ENCODE data around the gene VANGL1. TPM values are rescaled to one million over a fixed set of nuclear protein-coding genes. Genes with fewer than 3 reads are reported as not detected.

VANGL1 gene
- total RNA-seq, 1 experiment from 2014 or later, result 23.1 TPM

GRCh38 chr1:115729756-115730155 is 88.0 kb downstream of the VANGL1 start:
- TF ChIP-seq EZH2 (IDR thresholded peaks at IDR 0.05; ENCODE audit: low read length, unreplicated experiment) (no peak), EZH2phosphoT487 (IDR thresholded peaks at IDR 0.05; ENCODE audit: borderline replicate concordance, low read length) (no peak)
- TF ChIP-seq, protein P1, sequence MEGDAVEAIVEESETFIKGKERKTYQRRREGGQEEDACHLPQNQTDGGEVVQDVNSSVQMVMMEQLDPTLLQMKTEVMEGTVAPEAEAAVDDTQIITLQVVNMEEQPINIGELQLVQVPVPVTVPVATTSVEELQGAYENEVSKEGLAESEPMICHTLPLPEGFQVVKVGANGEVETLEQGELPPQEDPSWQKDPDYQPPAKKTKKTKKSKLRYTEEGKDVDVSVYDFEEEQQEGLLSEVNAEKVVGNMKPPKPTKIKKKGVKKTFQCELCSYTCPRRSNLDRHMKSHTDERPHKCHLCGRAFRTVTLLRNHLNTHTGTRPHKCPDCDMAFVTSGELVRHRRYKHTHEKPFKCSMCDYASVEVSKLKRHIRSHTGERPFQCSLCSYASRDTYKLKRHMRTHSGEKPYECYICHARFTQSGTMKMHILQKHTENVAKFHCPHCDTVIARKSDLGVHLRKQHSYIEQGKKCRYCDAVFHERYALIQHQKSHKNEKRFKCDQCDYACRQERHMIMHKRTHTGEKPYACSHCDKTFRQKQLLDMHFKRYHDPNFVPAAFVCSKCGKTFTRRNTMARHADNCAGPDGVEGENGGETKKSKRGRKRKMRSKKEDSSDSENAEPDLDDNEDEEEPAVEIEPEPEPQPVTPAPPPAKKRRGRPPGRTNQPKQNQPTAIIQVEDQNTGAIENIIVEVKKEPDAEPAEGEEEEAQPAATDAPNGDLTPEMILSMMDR (conservative IDR thresholded peaks at IDR 0.05; ENCODE audit: low read depth, low read length), result no peak
- H4K20me1 ChIP-seq (ENCODE audit: low read length), result no peaks in the 10 kb centered on the region
- H3K36me3 ChIP-seq (ENCODE audit: low read depth, low read length), result no peaks in the 10 kb centered on the region
- H3K9me3 ChIP-seq (ENCODE audit: low read length), result no peaks in the 10 kb centered on the region
- H3K27me3 ChIP-seq (ENCODE audit: low read length), result no peaks in the 10 kb centered on the region
- H3K79me2 ChIP-seq (ENCODE audit: low read length), result no peaks in the 10 kb centered on the region
- no peak overlapping the region for H3K27ac ChIP-seq (ENCODE audit: low read length)
- intact Hi-C loops (cut with micrococcal nuclease), result no loop called here
- no peak for DNase-seq
- no peak overlapping the region for H3K4me2 ChIP-seq (ENCODE audit: low read length)
- BruUV-seq (replicated peaks), result no TSS peak
- no peak for ATAC-seq
- CTCF ChIA-PET, result no interaction called here
- no peaks in the 10 kb centered on the region for H3K4me1 ChIP-seq (ENCODE audit: insufficient read depth, low read length)
- H3K9ac ChIP-seq (ENCODE audit: low read length), result no peak overlapping the region
- H3K4me3 ChIP-seq (ENCODE audit: low read length), result no peak overlapping the region
- H2AFZ ChIP-seq (ENCODE audit: low read length), result no peak overlapping the region
- POLR2A ChIA-PET (ENCODE audit: unreplicated experiment), result no interaction called here
- no peaks in the 10 kb centered on the region for H3K9me2 ChIP-seq (replicated peaks; ENCODE audit: low read length)
- no peaks in the 10 kb centered on the region for H3F3A ChIP-seq (ENCODE audit: low read length, unreplicated experiment)

DNA sequence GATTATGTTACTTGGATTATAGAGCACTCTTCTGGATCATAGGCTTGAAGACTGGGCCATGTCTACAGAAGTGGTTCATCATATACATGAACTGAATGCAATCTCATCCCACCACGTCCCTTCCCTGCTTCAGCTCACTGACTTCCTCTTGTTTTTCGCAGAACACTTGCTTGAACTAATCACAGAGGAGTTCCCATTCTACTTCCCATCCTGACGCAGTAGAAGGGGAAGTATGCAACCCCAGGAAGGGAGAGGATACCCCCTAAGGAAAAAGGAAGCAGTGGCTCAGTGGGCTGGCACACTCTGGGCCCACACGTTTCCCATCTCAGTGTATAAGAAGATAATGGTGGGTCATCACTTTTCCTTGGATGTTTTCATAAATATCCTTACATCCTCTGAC is 90.5 kb downstream of the VANGL1 start:
- Histone ChIP-seq H3F3A (ENCODE audit: low read length, unreplicated experiment) (no peaks in the 10 kb centered on the region), H3K36me3 (ENCODE audit: low read depth, low read length) (no peaks in the 10 kb centered on the region), H3K9ac (ENCODE audit: low read length) (no peak overlapping the region), H3K4me3 (ENCODE audit: low read length) (no peak overlapping the region), H3K27me3 (ENCODE audit: low read length) (no peaks in the 10 kb centered on the region), H2AFZ (ENCODE audit: low read length) (no peak overlapping the region), H4K20me1 (ENCODE audit: low read length) (no peaks in the 10 kb centered on the region), H3K4me2 (ENCODE audit: low read length) (no peak overlapping the region), H3K9me3 (ENCODE audit: low read length) (no peaks in the 10 kb centered on the region), H3K27ac (ENCODE audit: low read length) (no peak overlapping the region), H3K4me1 (ENCODE audit: insufficient read depth, low read length) (no peaks in the 10 kb centered on the region), H3K79me2 (ENCODE audit: low read length) (no peaks in the 10 kb centered on the region), H3K9me2 (replicated peaks; ENCODE audit: low read length) (no peaks in the 10 kb centered on the region)
- ATAC-seq (no peak), DNase-seq (no peak)
- no peak for TF ChIP-seq EZH2 (IDR thresholded peaks at IDR 0.05; ENCODE audit: low read length, unreplicated experiment)
- no peak for TF ChIP-seq EZH2phosphoT487 (IDR thresholded peaks at IDR 0.05; ENCODE audit: borderline replicate concordance, low read length)
- TF ChIP-seq, protein P1 (conservative IDR thresholded peaks at IDR 0.05; ENCODE audit: low read depth, low read length), result no peak
- intact Hi-C loops (cut with micrococcal nuclease), result no loop called here
- ChIA-PET CTCF (no interaction called here), POLR2A (ENCODE audit: unreplicated experiment) (no interaction called here)
- no TSS peak for BruUV-seq (replicated peaks)

GRCh38 chr1:115740811-115741210 is 99.0 kb downstream of the VANGL1 start:
- CTCF ChIA-PET, result interaction anchor here (0.6 kb wide), 1 partner anchor 34 kb away, joined by 3 read pairs; no protein-coding TSS in a partner anchor
- H3K4me2 ChIP-seq (ENCODE audit: low read length), result no peak overlapping the region
- H3K36me3 ChIP-seq (ENCODE audit: low read depth, low read length), result no peaks in the 10 kb centered on the region
- H2AFZ ChIP-seq (ENCODE audit: low read length), result no peak overlapping the region
- H3K27ac ChIP-seq (ENCODE audit: low read length), result no peak overlapping the region
- intact Hi-C loops (cut with micrococcal nuclease), result no loop called here
- H3F3A ChIP-seq (ENCODE audit: low read length, unreplicated experiment), result no peaks in the 10 kb centered on the region
- H3K79me2 ChIP-seq (ENCODE audit: low read length), result no peaks in the 10 kb centered on the region
- H3K4me3 ChIP-seq (ENCODE audit: low read length), result no peak overlapping the region
- no peaks in the 10 kb centered on the region for H4K20me1 ChIP-seq (ENCODE audit: low read length)
- no peak for DNase-seq
- ATAC-seq, result no peak
- TF ChIP-seq EZH2phosphoT487 (IDR thresholded peaks at IDR 0.05; ENCODE audit: borderline replicate concordance, low read length) (no peak), EZH2 (IDR thresholded peaks at IDR 0.05; ENCODE audit: low read length, unreplicated experiment) (no peak)
- TF ChIP-seq, protein P1 (conservative IDR thresholded peaks at IDR 0.05; ENCODE audit: low read depth, low read length), result no peak
- no peaks in the 10 kb centered on the region; the same call in 1 of the 2 replicates for H3K4me1 ChIP-seq (ENCODE audit: insufficient read depth, low read length)
- H3K9ac ChIP-seq (ENCODE audit: low read length), result no peak overlapping the region
- H3K9me3 ChIP-seq (ENCODE audit: low read length), result no peaks in the 10 kb centered on the region
- BruUV-seq (replicated peaks), result no TSS peak
- no peaks in the 10 kb centered on the region for H3K27me3 ChIP-seq (ENCODE audit: low read length)
- POLR2A ChIA-PET (ENCODE audit: unreplicated experiment), result no interaction called here
- no peaks in the 10 kb centered on the region for H3K9me2 ChIP-seq (replicated peaks; ENCODE audit: low read length)

Measured in PC-3 (cell line).